GM19395 (cell line): Measurements from ENCODE around the gene GATB.
"Not testable (repeated sequence)": the region's sequence is repeated elsewhere in the genome, so short reads cannot be mapped to it uniquely, and the experiment has no call there.

Experiments used
- ATAC-seq: cut with Tn5 transposase; IDR thresholded peaks from one replicate; pipeline ENCODE4 v1.9.1; 2021; ENCODE audit warnings: mild to moderate bottlenecking, moderate library complexity; ENCODE audit not compliant: unreplicated experiment

The GATB gene

GRCh38 chr4:151785484-151786157 is 24.8 kb upstream of the GATB start:
- no peak for ATAC-seq

GRCh38 chr4:151784706-151785105 is 23.9 kb upstream of the GATB start:
- ATAC-seq = no peak

- ATAC-seq = no peak
Measured at GRCh38 chr4:151783867-151784266, 23.1 kb upstream of the GATB start.

GRCh38 chr4:151782296-151782695 is 21.5 kb upstream of the GATB start:
- no peak for ATAC-seq

GRCh38 chr4:151781026-151781425 is 20.2 kb upstream of the GATB start:
- ATAC-seq = no peak

GRCh38 chr4:151777471-151777870 is 16.7 kb upstream of the GATB start:
- ATAC-seq = no peak

- ATAC-seq = no peak
Measured at GRCh38 chr4:151774324-151774723, 13.5 kb upstream of the GATB start.

- ATAC-seq = no peak
Measured at GRCh38 chr4:151772274-151772673, 11.5 kb upstream of the GATB start.

GRCh38 chr4:151771664-151772063 is 10.9 kb upstream of the GATB start:
- ATAC-seq = no peak

- no peak for ATAC-seq
Measured at GRCh38 chr4:151770154-151770553, 9.3 kb upstream of the GATB start.

GRCh38 chr4:151768835-151769234 is 8.0 kb upstream of the GATB start:
- ATAC-seq = no peak

- no peak for ATAC-seq
Measured at GRCh38 chr4:151766691-151767090, 5.9 kb upstream of the GATB start.

- ATAC-seq = no peak
Measured at GRCh38 chr4:151760002-151760401, 805 bp downstream of the GATB start.

GRCh38 chr4:151753056-151753455 is 7.8 kb downstream of the GATB start:
- no peak for ATAC-seq

GRCh38 chr4:151750156-151750555 is 10.7 kb downstream of the GATB start:
- ATAC-seq = no peak

- no peak for ATAC-seq
Measured at GRCh38 chr4:151745481-151746231, 15.2 kb downstream of the GATB start.

GRCh38 chr4:151744614-151745013 is 16.2 kb downstream of the GATB start:
- ATAC-seq = no peak

GRCh38 chr4:151743894-151744293 is 16.9 kb downstream of the GATB start:
- no peak for ATAC-seq

- peak; percentile 52 for ATAC-seq
Measured at GRCh38 chr4:151743128-151743854, 17.5 kb downstream of the GATB start.

GRCh38 chr4:151738720-151739517 is 21.9 kb downstream of the GATB start:
- ATAC-seq = no peak

- not testable (repeated sequence) for ATAC-seq
Measured at GRCh38 chr4:151736852-151737251, 24.0 kb downstream of the GATB start.
